Measurements from ENCODE around the gene PVALEF.

Gene PVALEF

DNA sequence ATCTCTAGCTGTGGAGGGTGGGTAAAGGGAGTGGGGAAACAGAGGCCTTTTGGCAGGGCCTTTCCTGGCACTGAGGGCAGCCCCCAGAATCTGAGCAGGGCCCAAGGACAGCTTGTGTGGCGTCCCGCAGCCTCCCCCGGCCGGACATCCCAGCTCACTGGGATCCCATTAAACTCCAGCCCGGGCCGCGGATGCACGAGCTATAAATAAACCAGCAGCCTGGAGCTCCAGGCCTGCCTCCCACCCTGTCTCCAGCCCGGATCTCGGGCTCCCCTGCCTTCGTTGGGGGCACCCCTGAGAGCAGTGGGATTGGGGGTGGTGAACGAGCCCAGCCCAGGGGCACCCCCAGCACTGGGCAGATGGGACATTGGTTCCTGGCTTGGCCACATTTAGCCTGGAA lies 14.6 kb downstream of the PVALEF start:
- CTCF ChIA-PET = interaction anchor here (0.6 kb wide), 1 partner anchor 21 kb away, joined by 8 read pairs; no protein-coding TSS in a partner anchor
- no peak overlapping the region for H3K27ac ChIP-seq
- POLR2A ChIA-PET (ENCODE audit: low non-redundant PET) = no interaction called here
- no peak for DNase-seq (ENCODE audit: low spot score)
- TF ChIP-seq, protein P1, sequence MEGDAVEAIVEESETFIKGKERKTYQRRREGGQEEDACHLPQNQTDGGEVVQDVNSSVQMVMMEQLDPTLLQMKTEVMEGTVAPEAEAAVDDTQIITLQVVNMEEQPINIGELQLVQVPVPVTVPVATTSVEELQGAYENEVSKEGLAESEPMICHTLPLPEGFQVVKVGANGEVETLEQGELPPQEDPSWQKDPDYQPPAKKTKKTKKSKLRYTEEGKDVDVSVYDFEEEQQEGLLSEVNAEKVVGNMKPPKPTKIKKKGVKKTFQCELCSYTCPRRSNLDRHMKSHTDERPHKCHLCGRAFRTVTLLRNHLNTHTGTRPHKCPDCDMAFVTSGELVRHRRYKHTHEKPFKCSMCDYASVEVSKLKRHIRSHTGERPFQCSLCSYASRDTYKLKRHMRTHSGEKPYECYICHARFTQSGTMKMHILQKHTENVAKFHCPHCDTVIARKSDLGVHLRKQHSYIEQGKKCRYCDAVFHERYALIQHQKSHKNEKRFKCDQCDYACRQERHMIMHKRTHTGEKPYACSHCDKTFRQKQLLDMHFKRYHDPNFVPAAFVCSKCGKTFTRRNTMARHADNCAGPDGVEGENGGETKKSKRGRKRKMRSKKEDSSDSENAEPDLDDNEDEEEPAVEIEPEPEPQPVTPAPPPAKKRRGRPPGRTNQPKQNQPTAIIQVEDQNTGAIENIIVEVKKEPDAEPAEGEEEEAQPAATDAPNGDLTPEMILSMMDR (conservative IDR thresholded peaks at IDR 0.05; ENCODE audit: low read depth) = no peak

DNA sequence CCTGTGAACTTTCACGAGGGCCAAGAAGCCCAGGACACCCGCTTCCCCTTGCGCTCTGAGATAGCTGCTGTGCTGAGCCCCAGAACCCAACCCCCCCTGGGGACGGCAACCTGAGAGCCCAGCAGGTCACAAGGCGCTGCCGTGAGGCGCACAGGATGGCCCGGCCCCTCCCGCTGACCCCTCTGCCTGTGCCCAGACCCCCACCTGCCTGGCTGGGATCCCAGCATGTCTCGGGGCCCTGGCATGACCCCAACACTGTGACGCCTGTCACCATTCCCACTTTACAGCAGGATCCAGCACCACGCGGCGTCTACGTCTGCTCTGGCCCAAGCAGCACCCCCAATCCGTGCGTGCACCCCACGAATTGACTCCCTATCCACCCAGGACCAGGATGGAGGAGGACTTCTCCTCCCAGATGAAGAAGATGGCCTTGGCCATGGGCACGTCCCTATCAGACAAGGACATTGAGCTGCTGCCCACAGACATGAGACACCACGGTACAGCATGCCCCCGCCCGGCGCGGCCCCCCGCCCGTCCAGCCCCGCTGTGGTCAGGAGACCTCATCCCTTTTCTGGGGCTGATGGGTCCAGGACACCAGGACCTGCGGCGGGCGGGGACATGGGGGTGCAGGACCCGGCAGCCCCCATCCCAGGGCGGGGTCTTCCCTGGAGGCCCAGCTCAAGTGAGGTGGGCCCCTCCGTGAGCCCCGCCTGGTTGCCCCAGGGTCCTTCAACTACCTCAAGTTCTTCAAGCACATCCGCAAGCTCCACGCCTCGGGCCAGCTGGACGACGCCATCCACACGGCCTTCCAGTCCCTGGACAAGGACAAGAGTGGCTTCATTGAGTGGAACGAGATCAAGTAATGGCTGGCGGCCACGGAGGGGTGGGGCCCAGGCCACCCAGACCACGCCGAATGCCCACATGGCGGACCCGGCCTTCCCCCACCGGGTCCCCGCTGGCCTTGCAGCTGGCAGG lies 15.8 kb downstream of the PVALEF start:
- ChIA-PET CTCF (no interaction called here), POLR2A (ENCODE audit: low non-redundant PET) (no interaction called here)
- TF ChIP-seq, protein P1 (conservative IDR thresholded peaks at IDR 0.05; ENCODE audit: low read depth) = no peak
- DNase-seq (ENCODE audit: low spot score) = no peak
- no peak overlapping the region for H3K27ac ChIP-seq

DNA sequence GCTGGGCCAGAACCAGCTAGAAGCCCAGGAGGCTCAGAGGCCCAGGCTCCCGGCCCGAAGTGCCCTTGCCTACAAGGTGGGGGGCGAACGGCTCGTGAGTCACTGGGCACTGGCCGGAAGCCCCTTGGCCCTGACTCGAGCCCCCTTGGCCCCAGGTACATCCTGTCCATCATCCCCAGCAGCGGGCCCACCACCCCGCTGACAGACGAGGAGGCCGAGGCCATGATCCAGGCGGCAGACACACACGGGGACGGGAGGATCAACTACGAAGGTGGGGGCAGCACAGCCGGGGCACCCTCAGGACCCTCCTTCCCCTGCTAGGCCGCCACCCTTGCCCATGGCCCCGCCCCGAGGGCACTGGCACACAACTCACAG lies 16.5 kb downstream of the PVALEF start:
- no peak for DNase-seq (ENCODE audit: low spot score)
- TF ChIP-seq, protein P1 (conservative IDR thresholded peaks at IDR 0.05; ENCODE audit: low read depth) = no peak
- ChIA-PET POLR2A (ENCODE audit: low non-redundant PET) (no interaction called here), CTCF (no interaction called here)
- no peak overlapping the region for H3K27ac ChIP-seq

DNA sequence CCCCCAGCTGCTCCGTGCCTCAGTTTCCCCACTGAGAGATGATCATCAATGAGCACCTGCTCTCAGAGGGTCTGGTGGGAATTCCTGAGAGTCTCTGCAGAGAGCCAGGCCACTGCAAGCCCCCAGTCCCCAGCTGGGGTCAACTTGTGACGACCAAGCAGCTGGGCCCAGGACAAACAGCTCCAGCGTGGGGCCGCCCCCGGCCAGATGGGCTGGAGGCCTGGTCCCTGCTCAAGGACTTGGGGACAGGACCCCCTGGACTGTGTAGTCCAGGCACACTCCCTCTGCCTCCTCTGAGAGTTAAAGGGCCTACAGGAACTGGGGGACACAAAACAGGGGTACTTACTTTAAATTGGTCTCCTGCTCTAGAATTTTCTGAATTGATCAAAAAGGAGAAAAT lies 17.3 kb downstream of the PVALEF start:
- ChIA-PET CTCF (no interaction called here), POLR2A (ENCODE audit: low non-redundant PET) (no interaction called here)
- no peak overlapping the region for H3K27ac ChIP-seq
- TF ChIP-seq, protein P1 (conservative IDR thresholded peaks at IDR 0.05; ENCODE audit: low read depth) = no peak
- no peak for DNase-seq (ENCODE audit: low spot score)

DNA sequence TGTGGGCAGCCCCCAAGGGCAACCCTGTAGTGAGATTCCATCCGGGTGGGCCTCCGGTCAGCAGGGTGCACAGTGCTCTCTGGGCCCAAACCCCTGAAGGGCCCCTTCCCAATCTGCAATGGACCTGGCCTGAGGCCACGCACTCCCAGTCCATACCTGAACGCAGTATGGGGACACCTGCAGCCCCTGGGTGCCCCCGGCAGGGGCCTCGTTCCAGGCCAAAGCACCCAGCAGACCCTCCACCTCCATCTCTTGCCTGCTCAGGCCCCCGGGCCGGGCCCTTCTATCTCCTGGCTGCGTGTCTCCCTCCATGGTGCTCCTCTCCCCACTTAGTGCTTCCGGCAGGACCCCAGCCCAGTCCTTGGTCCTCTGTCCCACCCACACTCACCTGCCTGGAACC lies 18.0 kb downstream of the PVALEF start:
- TF ChIP-seq, protein P1 (conservative IDR thresholded peaks at IDR 0.05; ENCODE audit: low read depth) = no peak
- H3K27ac ChIP-seq = no peak overlapping the region
- DNase-seq (ENCODE audit: low spot score) = no peak
- CTCF ChIA-PET = no interaction called here
- POLR2A ChIA-PET (ENCODE audit: low non-redundant PET) = no interaction called here

DNA sequence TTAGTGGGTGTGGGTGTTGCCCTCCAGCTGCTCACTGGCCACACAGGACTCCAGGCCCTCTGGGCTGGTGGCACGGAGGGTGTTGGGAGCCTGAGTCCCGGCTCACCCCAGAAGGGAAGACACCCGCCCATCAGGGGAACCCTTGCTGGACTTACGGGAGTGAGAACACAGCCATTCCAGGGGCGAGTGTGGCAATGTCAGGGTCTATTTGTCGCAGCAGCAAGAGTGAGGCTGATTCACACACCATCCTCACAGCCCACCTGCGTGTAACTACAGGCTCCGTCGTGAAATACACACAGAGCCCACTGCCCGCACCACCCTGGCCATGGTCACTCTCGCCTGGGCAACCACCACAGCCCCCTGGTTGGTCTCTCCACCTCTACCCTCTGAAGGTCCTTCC lies 18.5 kb downstream of the PVALEF start:
- no peak overlapping the region for H3K27ac ChIP-seq
- TF ChIP-seq, protein P1 (conservative IDR thresholded peaks at IDR 0.05; ENCODE audit: low read depth) = no peak
- DNase-seq (ENCODE audit: low spot score) = no peak
- POLR2A ChIA-PET (ENCODE audit: low non-redundant PET) = no interaction called here
- CTCF ChIA-PET = no interaction called here
